Right kidney (tissue), 1 donor: ENCODE measurements around the gene TRIM38.
"Not testable (repeated sequence)": the region's sequence is repeated elsewhere in the genome, so short reads cannot be mapped to it uniquely, and the experiment has no call there.

Source experiments
- DNase-seq: peaks from one replicate; pipeline ENCODE4 v3.0.0-alpha.2; 2016

Gene TRIM38

GRCh38 chr6:26006086-26006939 is 43.7 kb downstream of the TRIM38 start:
- DNase-seq, result no peak

GRCh38 chr6:26006940-26007305 is 44.3 kb downstream of the TRIM38 start:
- not testable (repeated sequence) for DNase-seq

DNA sequence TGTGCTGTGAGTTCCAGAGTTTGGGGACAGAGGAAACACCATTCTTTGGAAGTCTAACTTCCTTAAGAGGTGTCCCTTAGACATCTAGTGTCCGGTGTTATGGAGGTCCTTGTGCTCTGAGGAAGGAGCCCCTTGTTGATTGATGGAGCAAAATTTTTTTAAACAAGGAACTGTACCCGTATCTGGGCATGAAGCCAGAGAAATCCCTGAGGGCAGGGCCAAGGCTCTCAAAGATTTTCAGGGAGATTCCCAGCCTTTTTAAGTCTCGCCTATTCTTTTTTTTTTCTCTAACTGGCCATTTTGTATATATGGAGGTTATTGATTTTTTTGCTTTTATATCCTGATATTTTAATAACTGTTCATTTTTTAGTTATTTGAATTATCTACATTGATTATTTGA is 45.9 kb downstream of the TRIM38 start:
- DNase-seq, result no peak

DNA sequence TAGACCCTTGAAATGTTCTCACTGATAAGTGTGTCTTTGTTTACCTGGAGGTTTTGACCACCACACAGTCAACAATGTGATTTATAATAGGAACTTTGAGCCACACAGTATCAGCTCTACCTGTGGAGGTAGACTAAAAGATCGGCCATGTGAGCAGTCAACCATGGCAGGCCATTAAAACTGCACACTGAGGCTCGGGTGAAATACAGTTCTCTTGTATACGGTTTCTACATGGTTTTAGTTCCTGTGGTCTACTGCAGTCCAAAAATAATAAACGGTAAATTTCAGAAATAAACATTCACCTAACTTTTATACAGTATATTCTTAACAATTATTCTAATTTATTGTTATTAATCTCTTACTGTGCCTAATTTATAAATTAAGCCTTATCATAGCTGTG is 47.2 kb downstream of the TRIM38 start:
- DNase-seq, result no peak

DNA sequence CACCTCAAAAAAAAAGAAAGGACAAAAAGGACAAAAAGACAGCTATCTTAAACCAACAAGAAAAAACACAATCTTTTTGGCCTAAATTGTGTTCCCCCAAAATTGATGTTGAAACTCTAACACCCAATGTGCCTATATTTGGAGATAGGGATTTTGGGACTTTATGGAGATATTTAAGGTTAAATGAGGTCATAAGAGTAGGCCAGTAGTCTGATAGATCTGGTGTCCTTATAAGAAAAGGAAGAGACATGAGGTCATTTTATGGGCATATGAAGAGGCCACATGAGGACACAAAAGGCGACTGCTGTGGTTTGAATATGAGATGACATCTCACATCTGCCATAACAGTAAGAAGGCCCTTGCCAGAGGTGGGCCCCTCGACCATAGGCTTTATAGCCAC is 49.5 kb downstream of the TRIM38 start:
- no peak for DNase-seq

DNA sequence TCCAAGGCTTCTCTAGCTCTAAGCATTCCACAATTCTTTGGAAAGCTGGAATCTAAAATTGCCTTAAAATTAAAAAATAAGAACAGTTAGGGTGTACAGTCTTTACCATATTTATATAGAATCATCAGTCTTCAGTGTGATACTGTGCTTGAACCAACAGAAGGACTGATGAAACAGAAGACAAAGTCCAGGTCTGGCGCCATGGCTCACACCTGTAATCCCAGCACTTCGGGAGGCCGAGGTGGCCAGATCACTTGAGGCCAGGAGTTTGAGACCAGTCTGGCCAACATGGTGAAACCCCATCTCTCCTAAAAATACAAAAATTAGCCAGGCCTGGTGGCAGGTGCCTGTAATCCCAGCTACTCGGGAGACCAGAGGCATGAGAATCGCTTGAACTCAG is 51.8 kb downstream of the TRIM38 start:
- not testable (repeated sequence) for DNase-seq

GRCh38 chr6:26016245-26016962 is 53.8 kb downstream of the TRIM38 start:
- peak; percentile 82 for DNase-seq

- DNase-seq, result peak; percentile 84
These were observed 54.5 kb downstream of the TRIM38 start for GRCh38 chr6:26016963-26017631.

DNA sequence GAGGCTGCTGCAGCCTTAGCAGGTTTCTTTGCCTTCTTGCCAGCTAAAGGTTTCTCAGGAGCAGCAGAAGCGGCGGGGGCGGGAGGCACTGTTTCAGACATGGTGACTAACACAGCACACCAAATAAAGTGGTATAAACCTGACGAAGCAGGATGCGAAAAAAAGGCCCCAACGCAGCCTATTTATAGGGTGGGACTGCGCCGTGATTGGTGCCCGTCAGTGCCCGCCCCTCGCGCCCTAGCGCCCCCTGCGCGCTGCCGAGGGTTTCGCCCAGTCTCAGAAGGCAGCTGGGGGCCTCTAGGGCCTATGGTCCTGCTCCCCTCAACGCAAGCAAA is 55.0 kb downstream of the TRIM38 start:
- peak; percentile 85 for DNase-seq

DNA sequence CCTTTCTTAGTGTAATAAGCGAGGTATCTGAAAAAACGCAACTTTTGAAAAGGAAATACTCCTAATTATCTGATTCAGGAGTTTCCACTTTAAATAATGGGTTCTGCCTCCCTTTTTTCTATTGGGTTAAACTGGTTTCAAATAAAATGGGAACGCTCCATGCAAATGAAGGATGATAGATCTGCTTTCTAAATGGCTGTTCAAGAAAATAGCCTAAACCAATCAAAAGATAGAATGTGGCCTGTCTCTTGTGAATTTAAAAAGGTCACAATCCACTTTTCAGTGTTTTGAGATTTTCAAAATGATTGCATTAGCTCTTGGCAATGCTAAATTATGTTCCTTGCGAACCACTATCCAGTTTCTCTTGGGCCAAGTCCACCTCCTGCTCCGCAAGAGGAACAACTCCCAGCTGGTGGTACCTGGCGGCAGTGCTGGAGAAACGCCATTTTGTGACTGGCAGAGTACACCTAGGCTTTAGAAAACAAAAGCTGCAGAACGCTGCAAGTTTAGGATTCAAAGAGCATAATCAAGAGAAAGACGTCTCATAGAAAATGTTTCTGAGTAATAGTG is 56.7 kb downstream of the TRIM38 start:
- peak; percentile 56 for DNase-seq

DNA sequence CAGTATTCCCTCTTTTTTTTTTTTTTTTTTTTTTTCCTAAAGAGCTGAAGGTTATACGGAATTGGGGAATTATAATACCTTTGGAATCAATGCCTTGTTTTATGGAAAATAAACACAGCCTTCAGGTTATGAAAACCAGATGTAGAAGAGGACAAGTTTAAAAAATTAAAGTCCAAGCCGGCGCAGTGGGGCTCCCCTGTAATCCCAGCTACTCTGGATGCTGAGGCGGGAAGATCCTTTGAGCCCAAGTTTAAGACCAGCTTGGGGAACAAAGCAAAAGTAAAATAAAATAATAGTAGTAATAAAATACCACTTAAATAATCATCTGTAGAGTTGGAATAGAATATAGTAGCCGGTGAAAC is 57.3 kb downstream of the TRIM38 start:
- DNase-seq, result no peak

DNA sequence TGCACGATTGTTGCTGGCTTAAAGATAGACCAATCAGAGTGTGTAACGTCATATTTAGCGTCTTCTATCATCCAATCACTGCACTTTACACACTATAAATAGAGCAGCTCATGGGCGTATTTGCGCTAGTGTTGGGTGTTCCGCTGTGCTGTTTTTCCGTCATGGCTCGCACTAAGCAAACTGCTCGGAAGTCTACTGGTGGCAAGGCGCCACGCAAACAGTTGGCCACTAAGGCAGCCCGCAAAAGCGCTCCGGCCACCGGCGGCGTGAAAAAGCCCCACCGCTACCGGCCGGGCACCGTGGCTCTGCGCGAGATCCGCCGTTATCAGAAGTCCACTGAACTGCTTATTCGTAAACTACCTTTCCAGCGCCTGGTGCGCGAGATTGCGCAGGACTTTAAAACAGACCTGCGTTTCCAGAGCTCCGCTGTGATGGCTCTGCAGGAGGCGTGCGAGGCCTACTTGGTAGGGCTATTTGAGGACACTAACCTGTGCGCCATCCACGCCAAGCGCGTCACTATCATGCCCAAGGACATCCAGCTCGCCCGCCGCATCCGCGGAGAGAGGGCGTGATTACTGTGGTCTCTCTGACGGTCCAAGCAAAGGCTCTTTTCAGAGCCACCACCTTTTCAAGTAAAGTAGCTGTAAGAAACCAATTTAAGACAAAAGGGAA is 57.9 kb downstream of the TRIM38 start:
- peak; percentile 85 for DNase-seq

DNA sequence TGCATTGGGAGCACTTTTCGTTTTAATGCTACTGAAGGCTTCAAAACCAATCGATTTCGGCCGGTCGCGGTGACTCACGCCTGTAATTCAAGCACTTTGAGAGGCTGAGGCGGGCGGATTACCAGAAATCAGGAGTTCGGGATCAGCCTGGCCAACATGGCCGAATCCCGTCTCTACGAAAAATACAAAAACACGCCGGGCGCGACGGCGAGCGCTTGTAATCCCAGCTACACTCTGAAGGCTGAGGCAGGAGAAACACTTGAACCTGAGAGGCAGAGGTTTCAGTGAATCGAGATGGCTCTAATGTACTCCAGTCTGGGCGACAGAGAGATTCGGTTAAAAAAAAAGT is 58.4 kb downstream of the TRIM38 start:
- DNase-seq, result peak; percentile 90

DNA sequence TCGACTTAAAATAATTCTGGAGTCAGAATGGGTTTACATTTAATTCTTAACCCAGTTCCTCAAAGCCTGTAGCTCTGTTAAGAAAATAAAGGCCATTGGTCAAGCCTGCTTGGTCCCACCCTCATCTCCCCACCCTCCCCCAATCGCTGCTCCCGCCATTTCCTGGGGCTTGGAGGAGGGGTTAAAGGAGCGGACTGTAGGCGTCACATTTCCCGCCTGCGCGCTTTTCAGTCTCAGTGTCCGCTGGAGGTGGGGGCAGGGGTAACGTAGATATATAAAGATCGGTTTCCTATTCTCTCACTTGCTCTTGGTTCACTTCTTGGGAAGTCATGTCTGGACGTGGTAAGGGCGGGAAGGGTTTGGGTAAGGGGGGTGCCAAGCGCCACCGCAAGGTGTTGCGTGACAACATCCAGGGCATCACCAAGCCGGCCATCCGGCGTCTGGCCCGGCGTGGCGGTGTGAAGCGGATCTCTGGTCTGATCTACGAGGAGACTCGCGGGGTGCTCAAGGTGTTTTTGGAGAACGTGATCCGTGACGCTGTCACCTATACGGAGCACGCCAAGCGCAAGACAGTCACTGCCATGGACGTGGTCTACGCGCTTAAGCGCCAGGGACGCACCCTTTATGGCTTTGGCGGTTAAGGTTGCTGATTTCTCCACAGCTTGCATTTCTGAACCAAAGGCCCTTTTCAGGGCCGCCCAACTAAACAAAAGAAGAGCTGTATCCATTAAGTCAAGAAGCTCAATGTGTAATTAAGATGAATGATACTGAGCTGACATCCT is 58.9 kb downstream of the TRIM38 start:
- peak; percentile 91 for DNase-seq

GRCh38 chr6:26022132-26022472 is 59.5 kb downstream of the TRIM38 start:
- DNase-seq, result no peak

DNA sequence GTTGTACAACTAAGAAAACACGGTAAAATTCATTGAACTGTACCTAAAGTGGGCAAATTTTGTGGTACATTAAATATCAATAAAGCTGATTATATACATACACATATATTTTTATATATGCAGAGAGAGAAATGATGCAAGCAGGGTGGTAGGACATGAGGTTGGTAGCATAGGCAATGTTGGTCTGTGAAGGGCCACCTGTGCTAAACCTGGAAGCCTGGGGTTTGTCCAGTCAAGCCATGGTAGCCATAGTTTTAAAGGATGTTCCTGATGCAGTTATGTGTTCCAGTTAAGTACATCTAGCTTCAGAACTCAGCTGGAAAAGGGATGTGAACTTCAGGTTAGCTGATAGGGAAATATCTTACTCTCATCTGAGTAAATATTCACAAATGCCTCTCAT is 60.1 kb downstream of the TRIM38 start:
- no peak for DNase-seq

DNA sequence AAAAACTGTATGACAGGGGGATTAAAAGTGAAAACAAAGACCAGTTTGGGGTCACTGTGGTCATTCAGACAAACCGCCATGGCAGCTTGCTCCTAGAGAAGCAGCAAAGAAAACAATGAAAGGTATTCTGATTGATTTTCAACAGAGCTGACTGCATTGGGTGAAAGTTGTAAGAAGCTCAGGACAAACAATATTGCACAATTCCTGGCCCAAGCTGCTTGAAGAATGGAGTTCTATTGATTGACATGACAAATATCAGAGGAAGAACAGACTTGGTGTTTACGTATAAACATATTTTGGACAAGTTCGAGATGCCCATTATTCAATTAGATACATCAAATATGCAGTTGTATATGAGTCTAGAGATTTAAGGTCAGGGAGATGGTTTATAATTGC is 62.0 kb downstream of the TRIM38 start:
- no peak for DNase-seq

- no peak for DNase-seq
These were observed 62.7 kb downstream of the TRIM38 start for GRCh38 chr6:26025047-26025893.

DNA sequence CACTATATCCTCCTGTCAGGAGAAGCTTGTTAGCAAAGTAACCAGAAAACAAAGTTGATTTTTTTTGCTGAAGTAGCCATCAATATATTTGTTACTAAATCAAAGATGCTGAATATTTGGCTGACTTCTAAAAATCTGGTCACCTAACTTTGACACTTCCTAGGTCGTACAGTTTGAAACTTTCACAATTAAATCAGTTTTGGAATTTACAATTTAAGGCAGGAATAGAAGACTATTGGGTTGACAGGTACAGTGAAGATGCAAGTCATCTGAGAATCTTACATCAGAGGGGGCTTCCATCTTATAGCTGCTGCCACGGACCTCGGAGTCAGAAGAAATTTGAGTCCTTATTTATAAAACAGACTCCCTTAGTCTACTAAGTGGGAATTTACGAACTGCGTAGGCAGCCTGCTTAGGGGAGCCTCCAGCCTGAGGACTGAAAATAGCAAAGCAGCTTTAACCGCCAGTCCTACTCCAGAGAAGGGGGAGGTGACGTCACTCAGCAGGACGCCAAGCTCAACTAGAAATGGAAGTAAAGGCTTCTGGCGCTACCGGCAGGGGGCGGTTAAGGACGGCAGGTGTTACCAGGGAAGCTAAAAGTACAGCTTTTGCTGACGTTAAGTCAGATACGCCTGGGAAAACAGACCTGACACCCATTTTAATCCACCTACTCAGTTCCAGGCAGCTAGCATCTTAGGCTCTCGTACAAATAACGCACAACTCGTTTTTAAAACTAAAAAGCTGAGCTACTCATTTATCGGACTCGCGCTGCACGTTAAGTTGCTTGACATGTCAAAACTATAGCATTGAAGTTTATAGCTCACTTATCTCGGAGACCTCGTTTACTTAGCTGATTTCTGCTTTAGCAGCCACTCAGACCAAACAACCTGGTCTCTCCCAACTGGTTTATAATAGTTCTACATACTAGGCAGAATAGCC is 63.6 kb downstream of the TRIM38 start:
- DNase-seq, result peak; percentile 81
